Right lobe of liver (tissue), 6 donors: ENCODE results near the gene ROMO1. TPM values are rescaled to one million over a fixed set of nuclear protein-coding genes. Genes with fewer than 3 reads are reported as not detected.

ENCODE experiments used
- ATAC-seq, 4 donors: fragments of 200-7000 bp; cut with Tn5 transposase; one replicate each; pipeline ENCODE4 v1.9.1; 2020; ENCODE audit warnings: mild to moderate bottlenecking in 4 of 4, moderate library complexity in 4 of 4
- DNase-seq, 3 donors: peaks; one replicate each; pipeline ENCODE4 v3.0.0-alpha.2; 2020
- H3K27ac ChIP-seq, 3 donors: fragments of 200-600 bp; one replicate each; pipeline ENCODE4 v1.8.0; 2022
- H3K27me3 ChIP-seq, 2 donors: fragments of 200-600 bp; one replicate each; pipeline ENCODE4 v1.8.0; 2022
- H3K36me3 ChIP-seq, 4 donors: fragments of 200-600 bp; sonication (generic) in 1 of 4; one replicate each; pipeline versions ENCODE4 v1.5.1 to v1.8.0; 2017 to 2022; ENCODE audit warnings: control low read depth in 1 of 4
- H3K4me1 ChIP-seq, 4 donors: fragments of 200-600 bp; sonication (generic) in 1 of 4; one replicate each; pipeline versions ENCODE4 v1.5.1 to v1.8.0; 2017 to 2022; ENCODE audit warnings: control low read depth in 1 of 4
- H3K4me3 ChIP-seq, 3 donors: fragments of 200-600 bp; one replicate each; pipeline ENCODE4 v1.8.0; 2022
- H3K9me3 ChIP-seq, 4 donors: fragments of 200-600 bp; sonication (generic) in 1 of 4; one replicate each; pipeline versions ENCODE4 v1.5.1 to v1.8.0; 2017 to 2022; ENCODE audit warnings: control low read depth in 1 of 4
- POLR2A ChIP-seq: fragments of 450-650 bp; IDR thresholded peaks from one replicate; pipeline ENCODE4 v1.6.1; 2017; ENCODE audit warnings: antibody characterized with exemption, mild to moderate bottlenecking
- WGBS: methylation state at CpG from one replicate; pipeline ENCODE4 v1.1.6; 2018; ENCODE audit warnings: low coverage, low lambda C conversion rate; ENCODE audit not compliant: insufficient coverage; ENCODE audit errors: missing lambda C conversion rate; 5-methylcytosine and 5-hydroxymethylcytosine counted together
- intact Hi-C, 2 donors: fragments of 100-400 bp; cut with DNase I; formaldehyde crosslinking; loops; one replicate each; pipeline versions ENCODE4 v1.11.2 to v1.14.1; 2022
- total RNA-seq, 6 experiments: library from RNA; depleted of rRNA in 2 of 6; stranded (reverse); fragments of >200 nt in 2 of 6; fragmentation: NEBNext Ultra II Directional in 3 of 6; extraction: Animal tissue kit (Norgen Biotek cat#: 25700) in 3 of 6; gene quantifications; one replicate each; pipeline versions ENCODE4 v1.1.0 to v1.2.4, GENCODE V29; 2016 to 2023
- TF ChIP-seq, protein P1 (sequence below), 4 donors: fragments of 200-600 bp in 3 of 4; fragments of 450-650 bp in 1 of 4; IDR thresholded peaks; one replicate each; pipeline versions ENCODE4 v1.5.1 to v1.8.0; 2016 to 2022; ENCODE audit warnings: antibody characterized with exemption in 4 of 4, mild to moderate bottlenecking in 2 of 4
- donor health status: DM: no; HTN: yes; CAD: no.
- donor health status: DM: no; HTN: no; CAD: no.
- donor health status: DM: no; HTN: no; CAD: no.
- donor health status: DM: no; HTN: yes; CAD: no.
- donor health status: DM: no; HTN: yes; CAD: no.

ROMO1 gene
- total RNA-seq, 6 experiments from 2014 or later = 70.4 to 209 (median 84.8) TPM

DNA sequence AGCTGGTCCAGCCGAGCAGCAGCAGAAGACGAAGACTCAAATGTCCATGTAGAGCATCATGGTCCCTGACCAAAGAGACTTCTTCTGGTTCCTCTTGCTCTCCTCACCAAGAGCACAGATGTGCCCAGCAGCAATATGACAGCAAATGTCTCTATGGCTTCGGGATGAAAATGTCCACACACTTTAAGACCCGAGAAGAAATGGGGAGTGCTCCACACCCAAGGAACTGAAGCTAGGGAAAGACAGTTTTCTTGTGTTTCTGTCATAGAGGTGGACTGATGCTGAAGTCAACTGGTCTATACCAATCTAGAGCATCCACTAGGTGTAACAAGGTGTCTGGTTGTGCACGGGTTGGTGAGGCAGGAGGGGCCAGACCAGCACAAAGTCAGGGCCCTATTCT is 30.0 kb upstream of the ROMO1 start:
- TF ChIP-seq, protein P1, sequence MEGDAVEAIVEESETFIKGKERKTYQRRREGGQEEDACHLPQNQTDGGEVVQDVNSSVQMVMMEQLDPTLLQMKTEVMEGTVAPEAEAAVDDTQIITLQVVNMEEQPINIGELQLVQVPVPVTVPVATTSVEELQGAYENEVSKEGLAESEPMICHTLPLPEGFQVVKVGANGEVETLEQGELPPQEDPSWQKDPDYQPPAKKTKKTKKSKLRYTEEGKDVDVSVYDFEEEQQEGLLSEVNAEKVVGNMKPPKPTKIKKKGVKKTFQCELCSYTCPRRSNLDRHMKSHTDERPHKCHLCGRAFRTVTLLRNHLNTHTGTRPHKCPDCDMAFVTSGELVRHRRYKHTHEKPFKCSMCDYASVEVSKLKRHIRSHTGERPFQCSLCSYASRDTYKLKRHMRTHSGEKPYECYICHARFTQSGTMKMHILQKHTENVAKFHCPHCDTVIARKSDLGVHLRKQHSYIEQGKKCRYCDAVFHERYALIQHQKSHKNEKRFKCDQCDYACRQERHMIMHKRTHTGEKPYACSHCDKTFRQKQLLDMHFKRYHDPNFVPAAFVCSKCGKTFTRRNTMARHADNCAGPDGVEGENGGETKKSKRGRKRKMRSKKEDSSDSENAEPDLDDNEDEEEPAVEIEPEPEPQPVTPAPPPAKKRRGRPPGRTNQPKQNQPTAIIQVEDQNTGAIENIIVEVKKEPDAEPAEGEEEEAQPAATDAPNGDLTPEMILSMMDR (IDR thresholded peaks at IDR 0.05) = no peak
- TF ChIP-seq POLR2A = no peak

DNA sequence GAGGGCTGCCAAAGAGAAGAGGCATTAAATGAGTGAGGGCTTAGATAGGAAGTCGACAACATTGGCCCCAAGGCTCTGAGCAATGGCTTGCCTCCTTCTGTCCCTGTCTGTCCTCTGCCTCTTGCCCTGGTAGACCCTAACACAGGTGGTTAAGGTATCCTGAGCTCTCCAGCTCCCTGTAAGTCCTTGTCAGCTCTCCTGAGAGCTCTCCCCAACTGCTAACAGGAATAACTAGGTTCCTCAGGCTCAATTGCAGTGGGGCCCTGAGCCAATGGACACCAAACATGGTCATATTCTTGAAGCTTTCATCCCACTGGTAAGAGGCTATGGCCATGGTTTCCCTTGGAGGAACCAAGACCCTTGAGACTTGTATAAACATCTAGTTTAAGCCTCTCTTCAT is 29.5 kb upstream of the ROMO1 start:
- DNase-seq (no peak), ATAC-seq (no peak)
- Histone ChIP-seq H3K4me1 (no peaks in the 10 kb centered on the region), H3K27me3 (no peaks in the 10 kb centered on the region), H3K27ac (no peak overlapping the region), H3K9me3 (no peaks in the 10 kb centered on the region), H3K4me3 (no peak overlapping the region), H3K36me3 (peaks cover 0 to 62% (median 17%) of the 10 kb centered on the region in 4 donors)
- no CpG with 5 or more reads among the region's 1 CpG for WGBS
- intact Hi-C loops = no loop called here
- TF ChIP-seq, protein P1 (IDR thresholded peaks at IDR 0.05) = no peak

More for the DNA sequence above, 30.0 kb upstream of the ROMO1 start:
- H3K4me1 ChIP-seq = no peaks in the 10 kb centered on the region
- 87% methylated on average over 4 of the region's 5 CpGs for WGBS
- H3K27me3 ChIP-seq = no peaks in the 10 kb centered on the region
- no peak overlapping the region for H3K27ac ChIP-seq
- ATAC-seq (no peak), DNase-seq (no peak)
- H3K36me3 ChIP-seq = peaks cover 0 to 58% (median 16%) of the 10 kb centered on the region in 4 donors
- H3K4me3 ChIP-seq = no peak overlapping the region
- intact Hi-C loops = no loop called here
- no peaks in the 10 kb centered on the region for H3K9me3 ChIP-seq

DNA sequence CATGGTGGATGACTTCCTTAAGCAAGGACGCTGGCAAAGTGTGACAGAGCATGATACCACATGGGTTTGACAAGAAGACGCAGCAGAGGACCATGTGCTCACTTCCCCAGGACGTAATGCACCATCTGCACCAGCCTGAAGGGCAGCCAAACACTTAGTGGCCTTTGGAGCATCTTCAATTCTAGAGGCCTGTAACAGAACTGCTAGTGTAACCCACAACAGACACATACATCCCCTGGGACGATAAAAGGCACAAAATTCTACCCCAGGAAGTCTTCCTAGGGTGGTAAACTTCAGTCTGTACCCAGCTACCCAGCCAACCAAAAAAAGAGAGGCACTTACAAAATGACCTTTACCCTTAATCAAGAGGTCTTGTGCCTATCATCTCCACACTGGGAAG is 25.3 kb upstream of the ROMO1 start:
- Histone ChIP-seq H3K27ac (no peak overlapping the region), H3K4me3 (no peak overlapping the region), H3K9me3 (no peaks in the 10 kb centered on the region), H3K36me3 (peaks cover 0 to 66% (median 21%) of the 10 kb centered on the region in 4 donors), H3K4me1 (no peaks in the 10 kb centered on the region), H3K27me3 (no peaks in the 10 kb centered on the region)
- no CpG with 5 or more reads among the region's 4 CpGs for WGBS
- TF ChIP-seq, protein P1 (IDR thresholded peaks at IDR 0.05) = no peak
- no peak for TF ChIP-seq POLR2A
- no peak for ATAC-seq
- intact Hi-C loops = no loop called here
- peak in 1 of 3 donors; percentile 30 for DNase-seq

DNA sequence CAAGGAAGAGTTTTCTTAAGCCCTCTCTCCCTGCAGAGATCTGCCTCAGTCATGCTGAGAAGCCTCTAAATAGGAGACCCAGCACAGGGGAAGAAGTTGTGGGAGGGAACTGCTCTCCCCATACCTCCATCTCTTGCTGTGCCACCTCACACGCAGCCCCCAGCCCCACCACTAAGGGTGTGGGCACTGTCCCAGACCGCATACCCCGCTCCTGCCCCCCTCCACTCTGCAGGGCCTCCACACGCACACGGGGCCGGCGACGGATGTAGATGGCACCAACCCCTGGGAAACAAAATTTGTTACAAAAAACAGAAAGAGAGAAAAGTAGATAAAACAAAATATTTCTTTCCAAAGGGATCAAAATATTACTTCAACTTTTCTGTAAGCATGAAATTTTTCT is 24.3 kb upstream of the ROMO1 start:
- Histone ChIP-seq H3K4me3 (no peak overlapping the region), H3K27ac (no peak overlapping the region), H3K4me1 (no peaks in the 10 kb centered on the region), H3K36me3 (peaks cover 0 to 59% (median 20%) of the 10 kb centered on the region in 4 donors), H3K27me3 (no peaks in the 10 kb centered on the region), H3K9me3 (no peaks in the 10 kb centered on the region)
- DNase-seq = peak in 1 of 3 donors; percentile 28
- no peak for TF ChIP-seq POLR2A
- TF ChIP-seq, protein P1 (IDR thresholded peaks at IDR 0.05) = no peak
- intact Hi-C loops = no loop called here
- ATAC-seq = no peak
- WGBS = 100% methylated on average over 7 of the region's 8 CpGs
